GM12878 (cell line): ENCODE results near the gene DGKA. TPM values are rescaled to one million over a fixed set of nuclear protein-coding genes. Genes with fewer than 3 reads are reported as not detected.

Experiments
- BRCA1 ChIP-seq: IDR thresholded peaks from 2 replicates; pipeline ENCODE4 v1.6.1; 2011; ENCODE audit warnings: low read depth, low read length, improper control_type of control experiment
- CEBPZ ChIP-seq: fragments of 150-350 bp; IDR thresholded peaks from 2 replicates; pipeline ENCODE4 v1.6.1; 2016; ENCODE audit warnings: low read depth, low read length
- CHD2 ChIP-seq: IDR thresholded peaks from 2 replicates; pipeline ENCODE4 v1.6.1; 2011; ENCODE audit warnings: low read depth, low read length, improper control_type of control experiment, borderline replicate concordance
- EED ChIP-seq: sonication (generic); IDR thresholded peaks from 2 replicates; pipeline ENCODE4 v1.6.1; 2016; ENCODE audit warnings: antibody characterized with exemption, low read depth
- GABPA ChIP-seq: IDR thresholded peaks from 2 replicates; pipeline ENCODE4 v1.6.1; 2014; ENCODE audit warnings: antibody characterized with exemption, low read depth, mild to moderate bottlenecking, inconsistent platforms
- HDGF ChIP-seq: fragments of 450-650 bp; IDR thresholded peaks from 2 replicates; pipeline ENCODE4 v1.6.1; 2016; ENCODE audit warnings: antibody characterized with exemption
- MEF2A ChIP-seq: IDR thresholded peaks from 2 replicates; pipeline ENCODE4 v1.6.1; 2011; ENCODE audit warnings: low read depth, mild to moderate bottlenecking, low read length, moderate library complexity; ENCODE audit not compliant: insufficient read depth
- NBN ChIP-seq: fragments of 450-650 bp; IDR thresholded peaks from 2 replicates; pipeline ENCODE4 v1.6.1; 2016
- NFXL1 ChIP-seq: fragments of 450-650 bp; IDR thresholded peaks from 2 replicates; pipeline ENCODE4 v1.6.1; 2017; ENCODE audit warnings: antibody characterized with exemption, mild to moderate bottlenecking, borderline replicate concordance
- NFYA ChIP-seq: IDR thresholded peaks from 2 replicates; pipeline ENCODE4 v1.6.1; 2011; ENCODE audit warnings: low read depth, mild to moderate bottlenecking, low read length, improper control_type of control experiment, borderline replicate concordance
- NFYB ChIP-seq: IDR thresholded peaks from 2 replicates; pipeline ENCODE4 v1.6.1; 2011; ENCODE audit warnings: low read depth, mild to moderate bottlenecking, low read length, improper control_type of control experiment, moderate library complexity; ENCODE audit not compliant: insufficient read depth
- NR2C1 ChIP-seq: fragments of 450-650 bp; IDR thresholded peaks from 2 replicates; pipeline ENCODE4 v1.6.1; 2017; ENCODE audit warnings: antibody characterized with exemption, mild to moderate bottlenecking, moderate library complexity
- NR2F1 ChIP-seq: fragments of 450-650 bp; conservative IDR thresholded peaks from 2 replicates; pipeline ENCODE4 v1.6.1; 2017; ENCODE audit warnings: mild to moderate bottlenecking
- PBX3 ChIP-seq: IDR thresholded peaks from 2 replicates; pipeline ENCODE4 v1.6.1; 2011; ENCODE audit warnings: mild to moderate bottlenecking, low read depth, low read length, moderate library complexity; ENCODE audit not compliant: insufficient replicate concordance
- RB1 ChIP-seq: fragments of 450-650 bp; formaldehyde crosslinking; IDR thresholded peaks from 2 replicates; pipeline ENCODE4 v1.6.1; 2017; ENCODE audit warnings: mild to moderate bottlenecking, borderline replicate concordance
- RFX5 ChIP-seq: IDR thresholded peaks from 2 replicates; pipeline ENCODE4 v1.6.1; 2011; ENCODE audit warnings: low read depth, low read length, improper control_type of control experiment
- SIX5 ChIP-seq: IDR thresholded peaks from 2 replicates; pipeline ENCODE4 v1.6.1; 2011; ENCODE audit warnings: mild to moderate bottlenecking, low read depth, low read length, moderate library complexity; ENCODE audit not compliant: severe bottlenecking
- SKIL ChIP-seq: fragments of 450-650 bp; IDR thresholded peaks from 2 replicates; pipeline ENCODE4 v1.6.1; 2017; ENCODE audit warnings: mild to moderate bottlenecking, low read depth, inconsistent platforms; ENCODE audit not compliant: poor library complexity, severe bottlenecking
- SREBF2 ChIP-seq: IDR thresholded peaks from 2 replicates; pipeline ENCODE4 v1.6.1; 2012; ENCODE audit warnings: mild to moderate bottlenecking, low read length
- SRF ChIP-seq, 2 experiments: IDR thresholded peaks; 2 replicates each; pipeline ENCODE4 v1.6.1; 2011; ENCODE audit warnings: low read depth in 2 of 2, low read length in 2 of 2, mild to moderate bottlenecking in 1 of 2, moderate library complexity in 1 of 2
- TAF1 ChIP-seq: IDR thresholded peaks from 2 replicates; pipeline ENCODE4 v1.6.1; 2011; ENCODE audit warnings: mild to moderate bottlenecking, low read depth, low read length, borderline replicate concordance
- TCF3 ChIP-seq: IDR thresholded peaks from 2 replicates; pipeline ENCODE4 v1.6.1; 2012; ENCODE audit warnings: low read depth, mild to moderate bottlenecking, low read length, borderline replicate concordance; ENCODE audit not compliant: insufficient read depth
- WRNIP1 ChIP-seq: IDR thresholded peaks from 2 replicates; pipeline ENCODE4 v1.6.1; 2011; ENCODE audit warnings: low read depth, low read length, improper control_type of control experiment, borderline replicate concordance
- YY1 ChIP-seq: IDR thresholded peaks from 2 replicates; pipeline ENCODE4 v1.6.1; 2011; ENCODE audit warnings: low read depth, mild to moderate bottlenecking, low read length
- ZNF622 ChIP-seq: fragments of 450-650 bp; IDR thresholded peaks from 2 replicates; pipeline ENCODE4 v1.6.1; 2017; ENCODE audit warnings: mild to moderate bottlenecking, inconsistent platforms
- polyA plus RNA-seq, 11 experiments: library from polyadenylated mRNA; depleted of rRNA in 4 of 11; unstranded in 6 of 11; stranded (reverse) in 5 of 11; fragments of >200 nt; fragmentation: Nextera tagmentation in 4 of 11; fragmentation: Illumina TruSeq in 1 of 11; extraction: Ambion mirVana in 4 of 11; extraction: Trizol in 1 of 11; gene quantifications; 1 replicate in 1 of 11; 2 replicates in 10 of 11; pipeline versions ENCODE4 v1.2.1 to v1.2.3, GENCODE V29; 2011 to 2016; ENCODE audit warnings: inconsistent platforms in 2 of 11, missing spikeins in 2 of 11, low read depth in 1 of 11
- total RNA-seq, 4 experiments: library from RNA; depleted of rRNA in 3 of 4; stranded (reverse); fragments of >200 nt in 3 of 4; fragmentation: Illumina TruSeq in 1 of 4; extraction: Trizol in 1 of 4; gene quantifications; 2 replicates each; pipeline versions ENCODE4 v1.2.1 to v1.2.3, GENCODE V29; 2013 to 2021

Gene DGKA
- total and polyA plus RNA-seq, 10 of the 15 experiments (the other 5 are each of a cell fraction or from before 2014, with no cell fraction given): 14.0 to 65.5 (median 37.1) TPM

GRCh38 chr12:55973599-55974307 lies 42.8 kb downstream of the DGKA start, which contains the start of gene RAB5B (continued):
- TF ChIP-seq MEF2A: no peak
- peak; percentile 67; the same call in 1 of the 2 replicates for TF ChIP-seq TCF3
- TF ChIP-seq NFYB: peak; percentile 94
- TF ChIP-seq RB1: peak; percentile 49; the same call in 1 of the 2 replicates
- peak; percentile 100 for TF ChIP-seq SKIL
- peak; percentile 95 for TF ChIP-seq PBX3
- TF ChIP-seq CHD2: peak; percentile 99
- peak; percentile 64 for TF ChIP-seq NR2C1
- TF ChIP-seq SRF (IDR thresholded peaks at IDR 0.05; ENCODE audit: low read depth in 2 of 2, low read length in 2 of 2): 0 out of 4 replicates have a peak, but pooled peaks of 1 of the 2 experiments have one; percentile 34
- TF ChIP-seq YY1: peak; percentile 9; the same call in 1 of the 2 replicates
- TF ChIP-seq BRCA1: 0 out of 2 replicates have a peak, but pooled peaks have one; percentile 11
- TF ChIP-seq GABPA: peak; percentile 75
- peak; percentile 100 for TF ChIP-seq CEBPZ
- peak; percentile 78; the same call in 1 of the 2 replicates for TF ChIP-seq NR2F1
- 0 out of 2 replicates have a peak, but pooled peaks have one; percentile 35 for TF ChIP-seq WRNIP1
- TF ChIP-seq NBN: no peak; the same call in none of the 2 replicates
- no peak for TF ChIP-seq NFXL1
- TF ChIP-seq ZNF622: peak; percentile 88
- no peak for TF ChIP-seq EED
- peak; percentile 81 for TF ChIP-seq TAF1
- TF ChIP-seq HDGF: peak; percentile 95; the same call in 1 of the 2 replicates
- TF ChIP-seq SREBF2: peak; percentile 61; the same call in 1 of the 2 replicates
- peak; percentile 4 for TF ChIP-seq SIX5
- peak; percentile 65 for TF ChIP-seq RFX5
- TF ChIP-seq NFYA: peak; percentile 94
